ENCODE data around the gene SLIT1.

- no peak for TF ChIP-seq CTCF (IDR thresholded peaks at IDR 0.05)
- no peak for TF ChIP-seq POLR2A (IDR thresholded peaks at IDR 0.05)
Measured at GRCh38 chr10:97030894-97031293, 154.9 kb downstream of the SLIT1 start.

All from testis (tissue), 2 donors.